K562 (cell line): Measurements from ENCODE around the gene COL25A1. TPM values are rescaled to one million over a fixed set of nuclear protein-coding genes. Genes with fewer than 3 reads are reported as not detected.
"Not testable (repeated sequence)": the region's sequence is repeated elsewhere in the genome, so short reads cannot be mapped to it uniquely, and the experiment has no call there.

Experiments used
- ATAC-seq: fragments of 200-7000 bp; cut with Tn5 transposase; 3 replicates; pipeline ENCODE4 v1.9.1; 2020; ENCODE audit warnings: moderate library complexity
- BruUV-seq: library from RNA; stranded (reverse); fragments of 400-500 nt; replicated peaks from 2 replicates; lab custom pipeline; 2021; lab: Mats Ljungman, UMichigan
- CTCF ChIA-PET: fragments of 300-600 bp; formaldehyde crosslinking; extraction: SDS; loops from one replicate; lab custom pipeline; 2021; ENCODE audit warnings: low intra/inter-chr PET ratio; lab: Yijun Ruan, JAX
- POLR2A ChIA-PET: fragments of 300-600, 350-650 bp; sonication (Branson Sonifier 250); formaldehyde crosslinking; extraction: SDS; loops from one replicate; lab custom pipeline; 2021; ENCODE audit warnings: antibody characterized with exemption, inconsistent platforms; lab: Yijun Ruan, JAX
- DNase-seq, 4 experiments: peaks; one replicate each; pipeline versions ENCODE4 v3.0.0 to v3.0.0-alpha.2; 2011 to 2018; ENCODE audit warnings: low spot score in 3 of 4, mixed read lengths in 3 of 4; ENCODE audit errors: extremely low read depth in 1 of 4
- FAIRE-seq: peaks from 2 replicates; lab custom pipeline; 2011; peaks lifted over from hg19 to GRCh38; lab: Jason Lieb, UNC
- H2AFZ ChIP-seq: 2 replicates; pipeline ENCODE4 v1.6.0; 2011; ENCODE audit warnings: low read depth, low read length, control low read depth, inconsistent platforms
- H3K27ac ChIP-seq: fragments of 200-600 bp; 3 replicates; pipeline ENCODE4 v1.8.0; 2011; ENCODE audit warnings: low read depth, mild to moderate bottlenecking, control low read depth, inconsistent platforms, low read length, moderate library complexity, mixed read lengths; ENCODE audit errors: extremely low read depth
- H3K27me3 ChIP-seq, 2 experiments: fragments of 300-600 bp in 1 of 2; 2 replicates in 1 of 2; 3 replicates in 1 of 2; pipeline versions ENCODE4 v1.6.0 to v1.8.0; 2011; ENCODE audit warnings: inconsistent platforms in 2 of 2, low read length in 2 of 2, mild to moderate bottlenecking in 1 of 2, mixed read lengths in 1 of 2, moderate library complexity in 1 of 2; ENCODE audit not compliant: control insufficient read depth in 2 of 2, insufficient read depth in 2 of 2
- H3K36me3 ChIP-seq: fragments of 300-600 bp; 3 replicates; pipeline ENCODE4 v1.8.0; 2011; ENCODE audit warnings: mild to moderate bottlenecking, low read length, inconsistent platforms; ENCODE audit not compliant: control insufficient read depth, insufficient read depth
- H3K4me1 ChIP-seq, 2 experiments: fragments of 200-600 bp in 1 of 2; replicated peaks in 1 of 2; 2 replicates in 1 of 2; 3 replicates in 1 of 2; pipeline versions ENCODE4 v1.5.1 to v1.8.0; 2011; ENCODE audit warnings: inconsistent platforms in 2 of 2, low read length in 2 of 2, mild to moderate bottlenecking in 1 of 2, mixed read lengths in 1 of 2, moderate library complexity in 1 of 2; ENCODE audit not compliant: control insufficient read depth in 2 of 2, insufficient read depth in 2 of 2
- H3K4me2 ChIP-seq: 2 replicates; pipeline ENCODE4 v1.6.1; 2011; ENCODE audit warnings: low read length, control low read depth, inconsistent platforms, mixed read lengths; ENCODE audit not compliant: insufficient read depth
- H3K4me3 ChIP-seq: fragments of 200-600 bp; sonication (generic), shearing (Covaris generic); 2 replicates; pipeline ENCODE4 v1.5.1; 2016; ENCODE audit warnings: control low read depth, inconsistent platforms
- H3K79me2 ChIP-seq: fragments of 200-600 bp; 3 replicates; pipeline ENCODE4 v1.8.0; 2011; ENCODE audit warnings: low read length, inconsistent platforms; ENCODE audit not compliant: control insufficient read depth, insufficient read depth
- H3K9ac ChIP-seq, 2 experiments: 2 replicates each; pipeline versions ENCODE4 v1.6.0 to v1.6.1; 2011; ENCODE audit warnings: low read depth in 2 of 2, low read length in 2 of 2, control low read depth in 1 of 2, inconsistent platforms in 1 of 2, mild to moderate bottlenecking in 1 of 2, mixed read lengths in 1 of 2; ENCODE audit not compliant: insufficient read depth in 1 of 2
- H3K9me1 ChIP-seq: one replicate; pipeline ENCODE4 v1.6.0; 2011; ENCODE audit warnings: inconsistent platforms, mild to moderate bottlenecking, low read length, moderate library complexity; ENCODE audit not compliant: control insufficient read depth, insufficient read depth
- H3K9me3 ChIP-seq: replicated peaks from 2 replicates; pipeline ENCODE4 v1.5.1; 2011; ENCODE audit warnings: low read depth, low read length, inconsistent platforms; ENCODE audit not compliant: control insufficient read depth, insufficient read depth
- H4K20me1 ChIP-seq: replicated peaks from 2 replicates; pipeline ENCODE4 v1.6.1; 2011; ENCODE audit warnings: low read length, inconsistent platforms, mixed read lengths; ENCODE audit not compliant: control insufficient read depth, insufficient read depth
- PURB ChIP-seq: sonication (generic); formaldehyde crosslinking; IDR thresholded peaks from 2 replicates; pipeline ENCODE4 v1.9.0; 2021; ENCODE audit warnings: low read depth, mild to moderate bottlenecking, missing genetic modification reagents
- TOE1 ChIP-seq, 2 experiments: fragments of 450-650 bp in 1 of 2; sonication (generic) in 1 of 2; formaldehyde crosslinking in 1 of 2; IDR thresholded peaks; 2 replicates each; pipeline versions ENCODE4 v1.7.1 to v1.8.0; 2016 to 2022; ENCODE audit warnings: borderline replicate concordance in 2 of 2, mild to moderate bottlenecking in 2 of 2, antibody characterized with exemption in 1 of 2, inconsistent platforms in 1 of 2, low read depth in 1 of 2, missing genetic modification reagents in 1 of 2, moderate library complexity in 1 of 2
- ZBTB26 ChIP-seq: fragments of 450-650 bp; formaldehyde crosslinking; IDR thresholded peaks from 2 replicates; pipeline ENCODE4 v1.4.0; 2022; ENCODE audit warnings: missing genetic modification characterization
- WGBS: fragments of 100-300 bp; shearing (Covaris generic); methylation state at CpG from one replicate; pipeline ENCODE4 v1.1.6; 2016; ENCODE audit warnings: low coverage, mixed read lengths; ENCODE audit not compliant: insufficient coverage; ENCODE audit errors: missing lambda C conversion rate; 5-methylcytosine and 5-hydroxymethylcytosine counted together
- in situ Hi-C: fragments of 300-500 bp; cut with MboI; formaldehyde crosslinking; loops from 4 replicates; pipeline ENCODE4 v1.15.0; 2018; ENCODE audit warnings: inconsistent platforms, mixed read lengths
- intact Hi-C: fragments of 100-400 bp; cut with micrococcal nuclease; formaldehyde crosslinking; loops from 2 replicates; pipeline ENCODE4 v1.14.2; 2022
- polyA plus RNA-seq, 8 experiments: library from polyadenylated mRNA; depleted of rRNA in 4 of 8; stranded (reverse) in 5 of 8; unstranded in 3 of 8; fragments of >200 nt; fragmentation: Nextera tagmentation in 2 of 8; fragmentation: Illumina TruSeq in 1 of 8; extraction: Ambion mirVana in 2 of 8; extraction: Trizol in 1 of 8; gene quantifications; 2 replicates each; pipeline versions ENCODE4 v1.2.1 to v1.2.3, GENCODE V29; 2011 to 2014; ENCODE audit warnings: inconsistent platforms in 1 of 8, missing spikeins in 1 of 8
- total RNA-seq, 7 experiments: library from RNA; depleted of rRNA in 6 of 7; stranded (reverse); fragments of >200 nt in 6 of 7; fragmentation: Illumina TruSeq in 2 of 7; extraction: Trizol in 2 of 7; gene quantifications; 2 replicates each; pipeline versions ENCODE4 v1.2.1 to v1.2.3, GENCODE V29; 2011 to 2021; ENCODE audit warnings: low replicate concordance in 1 of 7

The COL25A1 gene
- total and polyA plus RNA-seq, 9 of the 15 experiments (the other 6 are each of a cell fraction or from before 2014, with no cell fraction given), result 0.03 to 0.62 (median 0.27) TPM

DNA sequence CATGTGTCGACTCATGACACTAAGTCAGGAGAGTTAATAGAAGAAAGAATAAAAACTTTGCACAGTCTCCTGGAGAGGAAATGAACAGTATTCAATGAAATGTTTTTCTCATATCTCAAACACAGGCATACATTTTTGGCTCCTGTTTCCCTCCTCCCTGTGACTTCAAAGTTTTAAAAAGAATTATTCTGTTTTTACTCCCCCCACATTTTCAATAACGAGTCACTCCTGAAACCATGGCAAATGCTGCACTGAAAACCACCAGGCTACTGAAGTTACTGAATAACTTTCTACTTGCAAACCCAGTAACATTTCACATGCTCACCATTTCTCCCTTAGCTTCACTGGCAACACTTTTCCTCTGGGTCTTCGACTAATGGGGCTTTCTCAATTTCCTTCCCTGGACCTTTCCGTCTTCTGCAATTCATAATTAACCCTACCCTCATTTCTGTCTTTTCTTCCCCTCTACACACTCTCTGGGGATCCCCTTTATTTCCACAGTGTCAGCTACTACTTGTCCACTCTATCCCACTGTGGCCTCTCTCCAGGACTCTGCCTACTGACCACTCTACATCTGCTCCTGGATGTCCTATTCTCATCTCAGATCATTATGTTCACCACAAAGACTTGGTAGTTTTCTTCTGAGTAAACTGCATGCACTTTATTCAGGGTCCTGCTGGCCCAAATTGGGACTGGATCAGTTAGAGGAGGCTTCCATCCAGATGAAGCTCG is 313.8 kb downstream of the COL25A1 start (continued):
- TF ChIP-seq ZBTB26 (CRISPR knock-in tag) (no peak), TOE1 (IDR thresholded peaks at IDR 0.05; ENCODE audit: borderline replicate concordance) (no peak), TOE1 (CRISPR knock-in tag; IDR thresholded peaks at IDR 0.05; ENCODE audit: borderline replicate concordance, low read depth) (no peak), PURB (CRISPR knock-in tag) (no peak)

DNA sequence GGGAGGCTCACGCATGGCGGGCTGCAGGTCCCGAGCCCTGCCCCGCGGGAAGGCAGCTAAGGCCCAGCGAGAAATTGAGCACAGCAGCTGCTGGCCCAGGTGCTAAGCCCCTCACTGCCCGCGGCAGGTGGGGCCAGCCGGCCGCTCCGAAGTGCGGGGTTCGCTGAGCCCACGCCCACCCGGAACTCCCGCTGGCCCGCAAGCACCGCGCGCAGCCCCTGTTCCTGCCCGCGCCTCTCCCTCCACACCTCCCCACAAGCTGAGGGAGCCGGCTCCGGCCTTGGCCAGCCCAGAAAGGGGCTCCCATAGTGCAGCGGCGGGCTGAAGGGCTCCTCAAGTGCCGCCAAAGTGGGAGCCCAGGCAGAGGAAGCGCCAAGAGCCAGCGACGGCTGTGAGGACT is 318.0 kb downstream of the COL25A1 start:
- H3K4me1 ChIP-seq, result peaks cover 4 to 20% of the 10 kb centered on the region in 2 experiments; a peak in 3 of 5 replicates
- H3K79me2 ChIP-seq, intact Hi-C loops, H3K9me1 ChIP-seq, FAIRE-seq, H3K36me3 ChIP-seq, ATAC-seq, in situ Hi-C loops, H4K20me1 ChIP-seq, H3K4me3 ChIP-seq, H3K4me2 ChIP-seq, H3K27ac ChIP-seq, H2AFZ ChIP-seq, H3K27me3 ChIP-seq, POLR2A ChIA-PET, BruUV-seq, H3K9me3 ChIP-seq, DNase-seq, H3K9ac ChIP-seq, CTCF ChIA-PET: not testable (repeated sequence)
- 97% methylated on average over 4 of the region's 30 CpGs for WGBS
